ENCODE data around the gene MRPS25.

DNA sequence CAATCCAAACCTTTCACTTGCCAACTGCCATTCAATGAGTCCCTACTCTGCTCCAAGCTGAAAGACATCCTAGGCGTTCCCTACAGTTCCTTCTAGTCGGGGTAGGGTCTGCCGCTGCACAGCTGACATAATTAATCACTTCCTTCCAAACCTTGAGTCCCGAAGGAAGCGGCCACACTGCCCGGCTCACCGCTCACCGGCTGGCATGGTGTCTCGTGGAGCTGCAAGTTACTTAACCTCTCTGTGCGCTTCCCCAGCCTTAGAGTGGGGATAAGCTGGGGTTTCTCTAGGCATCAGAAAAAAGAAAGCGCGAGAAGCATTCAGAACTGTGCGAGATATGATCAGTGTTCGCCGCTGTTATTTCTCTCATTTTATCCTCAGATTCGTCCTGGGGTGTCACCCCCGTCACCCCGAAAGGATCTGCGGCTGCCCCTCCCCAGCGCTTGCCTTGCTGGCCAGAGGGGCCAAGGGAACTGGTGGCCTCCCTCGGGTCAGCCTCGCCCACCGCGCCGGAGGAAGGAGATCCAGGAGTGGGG is 748 bp downstream of the MRPS25 start:
- TF ChIP-seq GLIS3 (CRISPR knock-in tag; IDR thresholded peaks at IDR 0.05) (no peak), ZNF70 (CRISPR knock-in tag; IDR thresholded peaks at IDR 0.05) (no peak), TCF4 (CRISPR knock-in tag; IDR thresholded peaks at IDR 0.05; ENCODE audit: borderline replicate concordance) (no peak), ARNTL (CRISPR knock-in tag; IDR thresholded peaks at IDR 0.05; ENCODE audit: borderline replicate concordance, low read depth) (no peak), BACH2 (CRISPR knock-in tag; IDR thresholded peaks at IDR 0.05; ENCODE audit: borderline replicate concordance) (no peak), SNAI2 (CRISPR knock-in tag; IDR thresholded peaks at IDR 0.05) (no peak), PPARA (CRISPR knock-in tag; IDR thresholded peaks at IDR 0.05; ENCODE audit: borderline replicate concordance) (no peak), CSDC2 (CRISPR knock-in tag; IDR thresholded peaks at IDR 0.05) (no peak), ZFP3 (CRISPR knock-in tag; IDR thresholded peaks at IDR 0.05) (no peak), ZFP30 (CRISPR knock-in tag; IDR thresholded peaks at IDR 0.05) (no peak)
- TF ChIP-seq, protein P1, sequence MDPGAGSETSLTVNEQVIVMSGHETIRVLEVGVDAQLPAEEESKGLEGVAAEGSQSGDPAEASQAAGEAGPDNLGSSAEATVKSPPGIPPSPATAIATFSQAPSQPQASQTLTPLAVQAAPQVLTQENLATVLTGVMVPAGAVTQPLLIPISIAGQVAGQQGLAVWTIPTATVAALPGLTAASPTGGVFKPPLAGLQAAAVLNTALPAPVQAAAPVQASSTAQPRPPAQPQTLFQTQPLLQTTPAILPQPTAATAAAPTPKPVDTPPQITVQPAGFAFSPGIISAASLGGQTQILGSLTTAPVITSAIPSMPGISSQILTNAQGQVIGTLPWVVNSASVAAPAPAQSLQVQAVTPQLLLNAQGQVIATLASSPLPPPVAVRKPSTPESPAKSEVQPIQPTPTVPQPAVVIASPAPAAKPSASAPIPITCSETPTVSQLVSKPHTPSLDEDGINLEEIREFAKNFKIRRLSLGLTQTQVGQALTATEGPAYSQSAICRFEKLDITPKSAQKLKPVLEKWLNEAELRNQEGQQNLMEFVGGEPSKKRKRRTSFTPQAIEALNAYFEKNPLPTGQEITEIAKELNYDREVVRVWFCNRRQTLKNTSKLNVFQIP (CRISPR knock-in tag; IDR thresholded peaks at IDR 0.05; ENCODE audit: borderline replicate concordance, low read depth) = no peak
- TF ChIP-seq, protein P2, sequence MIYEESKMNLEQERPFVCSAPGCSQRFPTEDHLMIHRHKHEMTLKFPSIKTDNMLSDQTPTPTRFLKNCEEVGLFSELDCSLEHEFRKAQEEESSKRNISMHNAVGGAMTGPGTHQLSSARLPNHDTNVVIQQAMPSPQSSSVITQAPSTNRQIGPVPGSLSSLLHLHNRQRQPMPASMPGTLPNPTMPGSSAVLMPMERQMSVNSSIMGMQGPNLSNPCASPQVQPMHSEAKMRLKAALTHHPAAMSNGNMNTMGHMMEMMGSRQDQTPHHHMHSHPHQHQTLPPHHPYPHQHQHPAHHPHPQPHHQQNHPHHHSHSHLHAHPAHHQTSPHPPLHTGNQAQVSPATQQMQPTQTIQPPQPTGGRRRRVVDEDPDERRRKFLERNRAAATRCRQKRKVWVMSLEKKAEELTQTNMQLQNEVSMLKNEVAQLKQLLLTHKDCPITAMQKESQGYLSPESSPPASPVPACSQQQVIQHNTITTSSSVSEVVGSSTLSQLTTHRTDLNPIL (CRISPR knock-in tag; IDR thresholded peaks at IDR 0.05; ENCODE audit: low read depth) = no peak
- TF ChIP-seq, protein P3, sequence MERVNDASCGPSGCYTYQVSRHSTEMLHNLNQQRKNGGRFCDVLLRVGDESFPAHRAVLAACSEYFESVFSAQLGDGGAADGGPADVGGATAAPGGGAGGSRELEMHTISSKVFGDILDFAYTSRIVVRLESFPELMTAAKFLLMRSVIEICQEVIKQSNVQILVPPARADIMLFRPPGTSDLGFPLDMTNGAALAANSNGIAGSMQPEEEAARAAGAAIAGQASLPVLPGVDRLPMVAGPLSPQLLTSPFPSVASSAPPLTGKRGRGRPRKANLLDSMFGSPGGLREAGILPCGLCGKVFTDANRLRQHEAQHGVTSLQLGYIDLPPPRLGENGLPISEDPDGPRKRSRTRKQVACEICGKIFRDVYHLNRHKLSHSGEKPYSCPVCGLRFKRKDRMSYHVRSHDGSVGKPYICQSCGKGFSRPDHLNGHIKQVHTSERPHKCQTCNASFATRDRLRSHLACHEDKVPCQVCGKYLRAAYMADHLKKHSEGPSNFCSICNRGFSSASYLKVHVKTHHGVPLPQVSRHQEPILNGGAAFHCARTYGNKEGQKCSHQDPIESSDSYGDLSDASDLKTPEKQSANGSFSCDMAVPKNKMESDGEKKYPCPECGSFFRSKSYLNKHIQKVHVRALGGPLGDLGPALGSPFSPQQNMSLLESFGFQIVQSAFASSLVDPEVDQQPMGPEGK (CRISPR knock-in tag; IDR thresholded peaks at IDR 0.05; ENCODE audit: borderline replicate concordance) = no peak; the same call in 1 of the 2 replicates
- TF ChIP-seq, protein P4, sequence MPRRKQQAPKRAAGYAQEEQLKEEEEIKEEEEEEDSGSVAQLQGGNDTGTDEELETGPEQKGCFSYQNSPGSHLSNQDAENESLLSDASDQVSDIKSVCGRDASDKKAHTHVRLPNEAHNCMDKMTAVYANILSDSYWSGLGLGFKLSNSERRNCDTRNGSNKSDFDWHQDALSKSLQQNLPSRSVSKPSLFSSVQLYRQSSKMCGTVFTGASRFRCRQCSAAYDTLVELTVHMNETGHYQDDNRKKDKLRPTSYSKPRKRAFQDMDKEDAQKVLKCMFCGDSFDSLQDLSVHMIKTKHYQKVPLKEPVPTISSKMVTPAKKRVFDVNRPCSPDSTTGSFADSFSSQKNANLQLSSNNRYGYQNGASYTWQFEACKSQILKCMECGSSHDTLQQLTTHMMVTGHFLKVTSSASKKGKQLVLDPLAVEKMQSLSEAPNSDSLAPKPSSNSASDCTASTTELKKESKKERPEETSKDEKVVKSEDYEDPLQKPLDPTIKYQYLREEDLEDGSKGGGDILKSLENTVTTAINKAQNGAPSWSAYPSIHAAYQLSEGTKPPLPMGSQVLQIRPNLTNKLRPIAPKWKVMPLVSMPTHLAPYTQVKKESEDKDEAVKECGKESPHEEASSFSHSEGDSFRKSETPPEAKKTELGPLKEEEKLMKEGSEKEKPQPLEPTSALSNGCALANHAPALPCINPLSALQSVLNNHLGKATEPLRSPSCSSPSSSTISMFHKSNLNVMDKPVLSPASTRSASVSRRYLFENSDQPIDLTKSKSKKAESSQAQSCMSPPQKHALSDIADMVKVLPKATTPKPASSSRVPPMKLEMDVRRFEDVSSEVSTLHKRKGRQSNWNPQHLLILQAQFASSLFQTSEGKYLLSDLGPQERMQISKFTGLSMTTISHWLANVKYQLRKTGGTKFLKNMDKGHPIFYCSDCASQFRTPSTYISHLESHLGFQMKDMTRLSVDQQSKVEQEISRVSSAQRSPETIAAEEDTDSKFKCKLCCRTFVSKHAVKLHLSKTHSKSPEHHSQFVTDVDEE (CRISPR knock-in tag; IDR thresholded peaks at IDR 0.05) = no peak

Data from SK-N-SH treated with all-trans-retinoic acid at 6 μM for 48 hours (cell line).